ENCODE results near the gene SLC16A3. TPM values are rescaled to one million over a fixed set of nuclear protein-coding genes. Genes with fewer than 3 reads are reported as not detected.

SLC16A3 gene
- total RNA-seq, 2 experiments from 2014 or later = 93.2 to 157 TPM

- Mint-ChIP-seq H3K27ac (peak overlapping the region; percentile 77), H3K9me3 (ENCODE audit: low read depth) (no peaks in the 10 kb centered on the region), H3K4me1 (peaks cover 71% of the 10 kb centered on the region), H3K27me3 (no peaks in the 10 kb centered on the region), H3K36me3 (ENCODE audit: low read depth) (peaks cover 66% of the 10 kb centered on the region), H3K4me3 (peak overlapping the region; percentile 34)
- ATAC-seq = peak; percentile 80
- intact Hi-C loops (cut with DNase I, micrococcal nuclease) = no loop called here
- DNase-seq = peak; percentile 71
- ChIA-PET POLR2A (interaction anchor here (0.6 kb wide), 1 partner anchor 56 kb away, joined by 5 read pairs; no protein-coding TSS in a partner anchor), CTCF (interaction anchor here (1.2 kb wide), 1 partner anchor 25 kb away, joined by 4 read pairs; no protein-coding TSS in a partner anchor)
Measured at GRCh38 chr17:82267575-82268379, 38.9 kb downstream of the SLC16A3 start.

- ChIA-PET CTCF (interaction anchor here (1.1 to 1.6 kb wide), 2 partner anchors 31 to 32 kb away, joined by 3 to 4 read pairs; no protein-coding TSS in a partner anchor), POLR2A (interaction anchor here (0.7 kb wide), 1 partner anchor 35 kb away, joined by 5 read pairs; no protein-coding TSS in a partner anchor)
- DNase-seq (no peak), ATAC-seq (no peak)
- H3K27me3 Mint-ChIP-seq = no peaks in the 10 kb centered on the region
- H3K4me3 Mint-ChIP-seq = no peak overlapping the region
- H3K36me3 Mint-ChIP-seq (ENCODE audit: low read depth) = peaks cover 59% of the 10 kb centered on the region
- H3K4me1 Mint-ChIP-seq = peaks cover 71% of the 10 kb centered on the region
- H3K9me3 Mint-ChIP-seq (ENCODE audit: low read depth) = no peaks in the 10 kb centered on the region
- intact Hi-C loops (cut with DNase I, micrococcal nuclease) = no loop called here
- H3K27ac Mint-ChIP-seq = peak overlapping the region; percentile 77
Measured at GRCh38 chr17:82269138-82269881, 40.5 kb downstream of the SLC16A3 start.

GRCh38 chr17:82269882-82270500 is 41.1 kb downstream of the SLC16A3 start:
- intact Hi-C loops (cut with DNase I, micrococcal nuclease) = loop anchor here in 1 of 2 experiments (5.0 kb wide), 1 partner anchor 293 kb away; the partner anchor contains the start of gene ASPSCR1
- CTCF ChIA-PET = interaction anchor here (1.1 to 1.6 kb wide), 2 partner anchors 31 to 32 kb away, joined by 3 to 4 read pairs; no protein-coding TSS in a partner anchor
- POLR2A ChIA-PET = interaction anchor here (0.9 to 1.0 kb wide), 2 partner anchors 32 to 35 kb away, joined by 3 to 4 read pairs; no protein-coding TSS in a partner anchor
- Mint-ChIP-seq H3K27ac (peak overlapping the region; percentile 77), H3K4me3 (peak overlapping the region; percentile 90), H3K4me1 (peaks cover 68% of the 10 kb centered on the region), H3K27me3 (no peaks in the 10 kb centered on the region), H3K9me3 (ENCODE audit: low read depth) (no peaks in the 10 kb centered on the region), H3K36me3 (ENCODE audit: low read depth) (peaks cover 52% of the 10 kb centered on the region)
- DNase-seq (no peak), ATAC-seq (no peak)

- no peaks in the 10 kb centered on the region for H3K27me3 Mint-ChIP-seq
- no peak for ATAC-seq
- H3K4me1 Mint-ChIP-seq = peaks cover 66% of the 10 kb centered on the region
- intact Hi-C loops (cut with DNase I, micrococcal nuclease) = loop anchor here in 1 of 2 experiments (5.0 kb wide), 1 partner anchor 293 kb away; the partner anchor contains the start of gene ASPSCR1
- peaks cover 48% of the 10 kb centered on the region for H3K36me3 Mint-ChIP-seq (ENCODE audit: low read depth)
- H3K27ac Mint-ChIP-seq = peak overlapping the region; percentile 77
- ChIA-PET CTCF (no interaction called here), POLR2A (interaction anchor here (0.9 to 1.0 kb wide), 3 partner anchors 31 to 52 kb away, joined by 3 to 4 read pairs (median 3); no protein-coding TSS in a partner anchor)
- no peaks in the 10 kb centered on the region for H3K9me3 Mint-ChIP-seq (ENCODE audit: low read depth)
- H3K4me3 Mint-ChIP-seq = peak overlapping the region; percentile 90
- no peak for DNase-seq
Measured at GRCh38 chr17:82270651-82271050, 41.8 kb downstream of the SLC16A3 start.

- Mint-ChIP-seq H3K4me1 (peaks cover 58% of the 10 kb centered on the region), H3K36me3 (ENCODE audit: low read depth) (peaks cover 41% of the 10 kb centered on the region), H3K27me3 (no peaks in the 10 kb centered on the region), H3K4me3 (peak overlapping the region; percentile 90), H3K27ac (peak overlapping the region; percentile 94), H3K9me3 (ENCODE audit: low read depth) (no peaks in the 10 kb centered on the region)
- CTCF ChIA-PET = no interaction called here
- intact Hi-C loops (cut with DNase I, micrococcal nuclease) = loop anchor here in 1 of 2 experiments (5.0 kb wide), 1 partner anchor 294 kb away; the partner anchor contains the start of gene ASPSCR1
- no peak for ATAC-seq
- DNase-seq = no peak
- POLR2A ChIA-PET = interaction anchor here (0.9 kb wide), 1 partner anchor 52 kb away, joined by 3 read pairs; no protein-coding TSS in a partner anchor
Measured at GRCh38 chr17:82271401-82271800, 42.6 kb downstream of the SLC16A3 start.

GRCh38 chr17:82272495-82273326 is 43.9 kb downstream of the SLC16A3 start:
- ATAC-seq (peak; percentile 36), DNase-seq (peak; percentile 58)
- Mint-ChIP-seq H3K9me3 (ENCODE audit: low read depth) (no peaks in the 10 kb centered on the region), H3K4me3 (peak overlapping the region; percentile 90), H3K36me3 (ENCODE audit: low read depth) (peaks cover 30% of the 10 kb centered on the region), H3K27me3 (no peaks in the 10 kb centered on the region), H3K4me1 (peaks cover 48% of the 10 kb centered on the region), H3K27ac (peak overlapping the region; percentile 94)
- intact Hi-C loops (cut with DNase I, micrococcal nuclease) = loop anchor here (1.0 to 5.0 kb wide), 15 partner anchors 15 to 295 kb away; partner anchors contain the start of genes ASPSCR1 (in 1 of the 2), CENPX (in 1 of the 2), CYBC1 (in 1 of the 2) and FASN (in 1 of the 2)
- CTCF ChIA-PET = interaction anchor here (0.7 kb wide), 1 partner anchor 29 kb away, joined by 3 read pairs; no protein-coding TSS in a partner anchor
- POLR2A ChIA-PET = interaction anchor here (0.6 to 1.9 kb wide), 4 partner anchors 11 to 54 kb away, joined by 3 to 10 read pairs (median 4); no protein-coding TSS in a partner anchor

GRCh38 chr17:82273327-82274133 is 44.7 kb downstream of the SLC16A3 start, which contains the start of gene CSNK1D:
TSS of gene CSNK1D (minus strand) at chr17:82273700. CDS start at chr17:82273381, 319 bp downstream.
- ATAC-seq (peak; percentile 81), DNase-seq (peak; percentile 96)
- no peaks in the 10 kb centered on the region for H3K9me3 Mint-ChIP-seq (ENCODE audit: low read depth)
- H3K36me3 Mint-ChIP-seq (ENCODE audit: low read depth) = peaks cover 24% of the 10 kb centered on the region
- peaks cover 39% of the 10 kb centered on the region for H3K4me1 Mint-ChIP-seq
- intact Hi-C loops (cut with DNase I, micrococcal nuclease) = loop anchor here (1.0 to 5.0 kb wide), 14 partner anchors 15 to 296 kb away; partner anchors contain the start of genes ASPSCR1 (in 1 of the 2), CENPX (in 1 of the 2), CYBC1 (in 1 of the 2) and FASN (in 1 of the 2)
- ChIA-PET POLR2A (interaction anchor here (0.6 to 1.9 kb wide), 4 partner anchors 10 to 53 kb away, joined by 3 to 10 read pairs (median 4); no protein-coding TSS in a partner anchor), CTCF (interaction anchor here (0.6 to 0.7 kb wide), 2 partner anchors 25 to 28 kb away, joined by 3 read pairs; no protein-coding TSS in a partner anchor)
- peak within 1 kb of the TSS; percentile 94 for H3K27ac Mint-ChIP-seq
- peak within 1 kb of the TSS; percentile 90 for H3K4me3 Mint-ChIP-seq
- H3K27me3 Mint-ChIP-seq = no peaks in the 10 kb centered on the region

GRCh38 chr17:82274134-82275020 is 45.5 kb downstream of the SLC16A3 start:
- intact Hi-C loops (cut with DNase I, micrococcal nuclease) = loop anchor here in 1 of 2 experiments (5.0 kb wide), 1 partner anchor 297 kb away; the partner anchor contains the start of gene ASPSCR1
- no peaks in the 10 kb centered on the region for H3K27me3 Mint-ChIP-seq
- H3K36me3 Mint-ChIP-seq (ENCODE audit: low read depth) = peaks cover 24% of the 10 kb centered on the region
- H3K4me1 Mint-ChIP-seq = peaks cover 32% of the 10 kb centered on the region
- peak overlapping the region; percentile 75 for H3K4me3 Mint-ChIP-seq
- ChIA-PET POLR2A (interaction anchor here (1.6 to 2.1 kb wide), 3 partner anchors 18 to 23 kb away, joined by 4 to 12 read pairs (median 10); no protein-coding TSS in a partner anchor), CTCF (interaction anchor here (0.6 to 1.0 kb wide), 3 partner anchors 24 to 33 kb away, joined by 3 read pairs; no protein-coding TSS in a partner anchor)
- H3K27ac Mint-ChIP-seq = peak overlapping the region; percentile 25
- H3K9me3 Mint-ChIP-seq (ENCODE audit: low read depth) = no peaks in the 10 kb centered on the region
- no peak for DNase-seq
- ATAC-seq = no peak

Measured in activated CD4-positive, alpha-beta T cell treated with anti-CD3 and anti-CD28 coated beads for 36 hours (primary cell).